BLaER1 (cell line): ENCODE data around the gene RSPH6A.
A peak's percentile ranks its signal among the peaks of the same experiment; 100 is the strongest.

ENCODE experiments used
- H3K27ac ChIP-seq: shearing (Covaris generic); formaldehyde crosslinking; 2 replicates; pipeline ENCODE4 v1.8.1; 2022
- H3K27me3 ChIP-seq: shearing (Covaris generic); formaldehyde crosslinking; 2 replicates; pipeline ENCODE4 v1.8.1; 2022
- H3K36me3 ChIP-seq: shearing (Covaris generic); formaldehyde crosslinking; 2 replicates; pipeline ENCODE4 v1.8.1; 2022
- H3K4me1 ChIP-seq: shearing (Covaris generic); formaldehyde crosslinking; 2 replicates; pipeline ENCODE4 v1.8.1; 2022
- H3K4me2 ChIP-seq: shearing (Covaris generic); formaldehyde crosslinking; 2 replicates; pipeline ENCODE4 v1.8.1; 2022
- H3K4me3 ChIP-seq: shearing (Covaris generic); formaldehyde crosslinking; 2 replicates; pipeline ENCODE4 v1.8.1; 2022
- H3K9ac ChIP-seq: shearing (Covaris generic); formaldehyde crosslinking; 2 replicates; pipeline ENCODE4 v1.8.1; 2022
- H3K9me3 ChIP-seq: shearing (Covaris generic); formaldehyde crosslinking; 2 replicates; pipeline ENCODE4 v1.8.1; 2022
- H4K20me1 ChIP-seq: shearing (Covaris generic); formaldehyde crosslinking; 2 replicates; pipeline ENCODE4 v1.8.1; 2022
- Cebpa-rat ChIP-seq: shearing (Covaris generic); IDR thresholded peaks from 2 replicates; pipeline ENCODE4 v1.8.1; 2022

The RSPH6A gene

DNA sequence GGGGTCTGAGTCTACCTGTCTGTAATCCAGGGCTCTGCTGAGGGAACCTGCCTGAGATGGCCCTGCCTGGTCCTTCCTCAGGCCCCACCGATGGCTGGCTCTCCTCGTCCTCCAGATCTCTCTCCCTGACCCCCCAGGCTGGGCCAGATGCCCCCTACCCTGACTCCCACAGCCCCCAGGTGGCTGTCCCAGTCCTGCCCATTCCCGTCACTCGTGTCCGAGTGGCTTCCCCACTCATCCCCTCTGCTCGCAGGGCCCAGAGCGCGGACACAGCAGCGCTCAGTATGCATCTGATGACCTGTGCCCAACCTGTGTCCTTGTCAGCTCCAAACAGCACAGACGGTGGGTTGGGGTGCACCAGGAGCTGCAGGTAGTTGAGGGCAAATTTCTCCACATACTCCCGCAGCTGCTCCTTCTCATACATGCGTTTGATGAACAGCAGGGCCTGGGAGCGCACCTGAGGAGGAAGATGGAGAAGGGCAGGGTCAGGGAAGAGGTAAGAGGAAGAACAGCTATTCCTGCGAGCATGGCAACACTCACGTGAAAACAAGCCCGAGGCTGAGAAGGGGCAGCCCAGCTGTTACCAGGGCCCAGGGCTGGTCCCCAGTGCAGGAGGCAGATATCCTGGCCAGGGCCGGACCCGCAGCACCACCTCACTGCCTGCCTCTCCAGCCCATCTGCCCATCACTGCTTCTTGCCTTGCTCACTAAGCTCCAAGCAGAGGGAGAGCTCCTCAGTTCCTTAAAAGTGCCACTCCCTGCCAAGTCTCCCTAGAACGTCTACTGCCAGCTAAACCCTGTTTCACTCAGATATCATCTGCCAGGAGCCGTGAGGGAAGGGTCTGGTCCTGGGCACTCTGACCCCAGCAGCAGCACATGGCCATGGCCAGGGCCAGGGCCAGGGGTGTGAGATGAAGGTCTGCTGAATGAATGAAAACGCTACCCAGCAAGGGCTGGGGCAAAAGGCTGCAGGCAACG is 11.1 kb upstream of the RSPH6A start:
- TF ChIP-seq Cebpa-rat = no peak
- Histone ChIP-seq H3K4me3 (no peak overlapping the region), H4K20me1 (peaks cover 8% of the 10 kb centered on the region; the same call in 1 of the 2 replicates), H3K4me1 (peaks cover 5% of the 10 kb centered on the region; the same call in 1 of the 2 replicates), H3K9ac (no peak overlapping the region), H3K27ac (no peak overlapping the region), H3K4me2 (no peak overlapping the region), H3K9me3 (no peaks in the 10 kb centered on the region), H3K27me3 (no peaks in the 10 kb centered on the region), H3K36me3 (peaks cover 98% of the 10 kb centered on the region)

- no peak overlapping the region for H3K4me2 ChIP-seq
- H3K27me3 ChIP-seq = no peaks in the 10 kb centered on the region
- H3K27ac ChIP-seq = no peak overlapping the region
- no peak overlapping the region for H3K4me3 ChIP-seq
- H4K20me1 ChIP-seq = peaks cover 8% of the 10 kb centered on the region; the same call in 1 of the 2 replicates
- TF ChIP-seq Cebpa-rat = no peak
- H3K9me3 ChIP-seq = no peaks in the 10 kb centered on the region
- H3K36me3 ChIP-seq = peaks cover 96% of the 10 kb centered on the region
- H3K4me1 ChIP-seq = peaks cover 11% of the 10 kb centered on the region; the same call in 1 of the 2 replicates
- H3K9ac ChIP-seq = no peak overlapping the region
Observed at GRCh38 chr19:45825263-45825605, 10.1 kb upstream of the RSPH6A start.

- Histone ChIP-seq H3K27me3 (no peaks in the 10 kb centered on the region), H3K27ac (no peak overlapping the region), H4K20me1 (peaks cover 8% of the 10 kb centered on the region; the same call in 1 of the 2 replicates), H3K4me2 (no peak overlapping the region), H3K4me3 (no peak overlapping the region), H3K36me3 (peaks cover 96% of the 10 kb centered on the region), H3K9me3 (no peaks in the 10 kb centered on the region), H3K9ac (no peak overlapping the region), H3K4me1 (peaks cover 16% of the 10 kb centered on the region; the same call in 1 of the 2 replicates)
- TF ChIP-seq Cebpa-rat = no peak
Observed at GRCh38 chr19:45824531-45825262, 9.6 kb upstream of the RSPH6A start.

DNA sequence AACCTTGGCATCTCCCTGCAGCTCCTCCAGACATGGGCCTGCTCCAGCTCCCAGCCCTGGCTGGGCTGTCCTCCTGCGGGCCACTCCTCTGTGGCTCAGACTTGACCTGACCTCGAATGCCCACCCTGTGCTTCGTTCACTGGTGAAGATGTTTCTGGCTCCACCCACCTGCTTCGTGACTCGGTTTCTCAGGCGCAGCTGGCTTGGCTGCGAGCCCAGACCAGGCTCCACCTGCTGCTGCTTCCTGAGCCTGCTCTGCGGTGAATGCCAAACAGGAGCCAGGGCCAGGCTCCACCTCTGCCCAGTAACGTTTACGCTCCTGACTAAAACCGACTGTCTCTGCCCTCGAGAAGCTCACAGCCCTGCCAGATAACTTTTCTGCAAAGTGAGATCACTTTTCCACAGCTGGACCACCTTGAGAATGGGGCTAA is 8.9 kb upstream of the RSPH6A start:
- Histone ChIP-seq H3K27me3 (no peaks in the 10 kb centered on the region), H3K9me3 (no peaks in the 10 kb centered on the region), H4K20me1 (peaks cover 8% of the 10 kb centered on the region; the same call in 1 of the 2 replicates), H3K4me2 (no peak overlapping the region), H3K4me3 (no peak overlapping the region), H3K4me1 (peaks cover 17% of the 10 kb centered on the region; the same call in 1 of the 2 replicates), H3K36me3 (peaks cover 96% of the 10 kb centered on the region), H3K27ac (no peak overlapping the region), H3K9ac (no peak overlapping the region)
- TF ChIP-seq Cebpa-rat = no peak

GRCh38 chr19:45823182-45823581 is 8.1 kb upstream of the RSPH6A start:
- Histone ChIP-seq H3K9ac (no peak overlapping the region), H3K9me3 (no peaks in the 10 kb centered on the region), H3K4me1 (peaks cover 18% of the 10 kb centered on the region), H4K20me1 (peaks cover 14% of the 10 kb centered on the region; the same call in 1 of the 2 replicates), H3K27me3 (no peaks in the 10 kb centered on the region), H3K27ac (no peak overlapping the region), H3K4me3 (no peak overlapping the region), H3K36me3 (peaks cover 93% of the 10 kb centered on the region), H3K4me2 (no peak overlapping the region)
- no peak for TF ChIP-seq Cebpa-rat

DNA sequence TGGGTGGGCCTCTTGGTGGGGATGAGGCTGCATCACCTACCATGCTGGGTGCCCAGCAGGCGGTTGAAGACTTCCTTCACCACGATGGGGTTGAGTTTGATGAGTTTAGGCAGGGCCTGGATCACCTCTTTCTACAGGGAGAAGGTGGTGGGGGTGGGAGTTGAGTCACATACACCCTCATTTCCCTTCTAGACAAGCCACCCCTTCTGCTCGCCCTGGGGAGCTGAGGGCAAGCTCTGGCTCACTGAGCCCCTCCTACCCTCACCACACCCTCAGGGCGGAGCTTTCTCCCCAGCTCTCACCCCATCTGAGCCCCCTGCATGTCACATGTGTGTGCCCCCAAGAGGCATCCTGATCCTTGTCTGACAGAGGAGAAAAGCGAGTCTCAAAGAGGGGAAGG is 7.6 kb upstream of the RSPH6A start:
- Histone ChIP-seq H3K36me3 (peaks cover 93% of the 10 kb centered on the region), H4K20me1 (peaks cover 15% of the 10 kb centered on the region), H3K4me2 (no peak overlapping the region), H3K4me3 (no peak overlapping the region), H3K27ac (no peak overlapping the region), H3K27me3 (no peaks in the 10 kb centered on the region), H3K9me3 (no peaks in the 10 kb centered on the region), H3K4me1 (peaks cover 22% of the 10 kb centered on the region), H3K9ac (no peak overlapping the region)
- TF ChIP-seq Cebpa-rat = no peak

GRCh38 chr19:45821570-45821969 is 6.5 kb upstream of the RSPH6A start:
- no peak for TF ChIP-seq Cebpa-rat
- H3K9me3 ChIP-seq = no peaks in the 10 kb centered on the region
- H3K9ac ChIP-seq = no peak overlapping the region
- no peaks in the 10 kb centered on the region for H3K27me3 ChIP-seq
- no peak overlapping the region for H3K4me3 ChIP-seq
- peaks cover 33% of the 10 kb centered on the region for H3K4me1 ChIP-seq
- H3K4me2 ChIP-seq = no peak overlapping the region
- peaks cover 83% of the 10 kb centered on the region for H3K36me3 ChIP-seq
- peaks cover 13% of the 10 kb centered on the region for H4K20me1 ChIP-seq
- H3K27ac ChIP-seq = no peak overlapping the region

- no peak for TF ChIP-seq Cebpa-rat
- no peak overlapping the region for H3K9ac ChIP-seq
- H3K4me2 ChIP-seq = no peak overlapping the region
- H3K27ac ChIP-seq = no peak overlapping the region
- no peaks in the 10 kb centered on the region for H3K9me3 ChIP-seq
- no peaks in the 10 kb centered on the region for H3K27me3 ChIP-seq
- H3K4me1 ChIP-seq = peaks cover 37% of the 10 kb centered on the region
- peaks cover 79% of the 10 kb centered on the region for H3K36me3 ChIP-seq
- peaks cover 13% of the 10 kb centered on the region for H4K20me1 ChIP-seq
- H3K4me3 ChIP-seq = no peak overlapping the region
Observed at GRCh38 chr19:45821103-45821521, 6.0 kb upstream of the RSPH6A start.

DNA sequence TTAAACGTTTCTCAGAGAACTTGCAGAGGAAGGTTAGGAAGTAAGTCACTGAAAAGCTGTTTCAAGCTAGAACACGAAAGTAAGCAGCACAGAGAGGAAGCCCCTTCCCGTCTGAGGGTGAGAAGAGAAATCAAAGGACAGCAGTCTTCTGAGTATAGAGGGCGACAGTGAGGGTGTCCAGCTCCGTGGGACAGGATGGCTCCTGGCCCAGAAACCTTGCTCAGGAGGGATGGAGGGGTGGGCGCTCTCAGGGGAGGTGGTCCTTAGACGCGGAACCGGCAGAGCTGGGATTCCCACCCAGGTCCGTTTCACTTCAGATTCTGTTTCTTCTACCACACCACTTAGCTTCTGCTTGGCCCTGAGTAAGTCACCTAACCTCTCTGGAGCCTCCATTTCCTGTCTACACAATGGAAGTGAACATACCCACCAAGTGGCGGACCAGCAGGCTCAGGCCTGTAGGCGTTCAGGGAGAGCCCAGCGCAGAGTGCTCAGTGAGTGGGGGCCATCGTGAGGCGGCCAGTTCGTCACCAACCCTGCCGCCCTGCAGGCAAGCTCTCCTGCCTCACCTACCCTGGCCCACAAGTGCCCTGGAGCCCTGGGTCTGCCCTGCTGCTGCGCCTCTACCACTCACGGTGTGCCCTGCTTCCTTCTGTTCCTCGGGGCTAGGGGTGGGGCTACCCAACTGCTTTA is 5.5 kb upstream of the RSPH6A start:
- H3K27ac ChIP-seq = no peak overlapping the region
- no peak for TF ChIP-seq Cebpa-rat
- 0 out of 2 replicates have a peak overlapping the region, but pooled peaks have one; percentile 15 for H3K9ac ChIP-seq
- peaks cover 13% of the 10 kb centered on the region for H4K20me1 ChIP-seq
- H3K4me3 ChIP-seq = no peak overlapping the region
- H3K36me3 ChIP-seq = peaks cover 73% of the 10 kb centered on the region
- no peaks in the 10 kb centered on the region for H3K27me3 ChIP-seq
- no peaks in the 10 kb centered on the region for H3K9me3 ChIP-seq
- peaks cover 42% of the 10 kb centered on the region for H3K4me1 ChIP-seq
- H3K4me2 ChIP-seq = no peak overlapping the region
